HG03565 (cell line): ENCODE results near the gene GJB3.
"Not testable (repeated sequence)": the region's sequence is repeated elsewhere in the genome, so short reads cannot be mapped to it uniquely, and the experiment has no call there.

Experiments
- ATAC-seq: cut with Tn5 transposase; IDR thresholded peaks from one replicate; pipeline ENCODE4 v1.9.1; 2021; ENCODE audit warnings: mild to moderate bottlenecking, moderate library complexity; ENCODE audit not compliant: unreplicated experiment

Gene GJB3

GRCh38 chr1:34785231-34785874, 4.3 kb downstream of the GJB3 start:
- no peak for ATAC-seq

GRCh38 chr1:34785875-34786470, 5.0 kb downstream of the GJB3 start:
- ATAC-seq, result no peak

- ATAC-seq, result no peak
These were observed 5.7 kb downstream of the GJB3 start for GRCh38 chr1:34786521-34787325.

- no peak for ATAC-seq
These were observed 6.7 kb downstream of the GJB3 start for GRCh38 chr1:34787461-34788420.

- ATAC-seq, result no peak
These were observed 10.0 kb downstream of the GJB3 start for GRCh38 chr1:34790985-34791384.

- ATAC-seq, result no peak
These were observed 11.4 kb downstream of the GJB3 start for GRCh38 chr1:34792424-34792823.

- no peak for ATAC-seq
These were observed 12.1 kb downstream of the GJB3 start, which contains the start of gene GJA4 for GRCh38 chr1:34792868-34793727. GJA4 (plus strand) TSS chr1:34792999; CDS start chr1:34794214, 1,215 bp downstream.

GRCh38 chr1:34794001-34794789, 13.2 kb downstream of the GJB3 start:
- no peak for ATAC-seq

GRCh38 chr1:34794790-34795180, 13.8 kb downstream of the GJB3 start:
- ATAC-seq, result no peak

GRCh38 chr1:34795916-34796315, 14.9 kb downstream of the GJB3 start:
- ATAC-seq, result no peak

GRCh38 chr1:34796990-34797389, 16.0 kb downstream of the GJB3 start:
- no peak for ATAC-seq

- no peak for ATAC-seq
These were observed 19.2 kb downstream of the GJB3 start for GRCh38 chr1:34800214-34800613.

- ATAC-seq, result no peak
These were observed 22.8 kb downstream of the GJB3 start for GRCh38 chr1:34803770-34804169.

- no peak for ATAC-seq
These were observed 25.4 kb downstream of the GJB3 start for GRCh38 chr1:34806396-34806795.

GRCh38 chr1:34808051-34808810, 27.2 kb downstream of the GJB3 start:
- no peak for ATAC-seq

- not testable (repeated sequence) for ATAC-seq
These were observed 29.8 kb downstream of the GJB3 start for GRCh38 chr1:34810781-34811180.

- no peak for ATAC-seq
These were observed 35.3 kb downstream of the GJB3 start for GRCh38 chr1:34816332-34816731.

GRCh38 chr1:34816778-34817177, 35.8 kb downstream of the GJB3 start:
- ATAC-seq, result no peak
